Measurements from ENCODE around the gene OR51L1.

- TF ChIP-seq CTCF (IDR thresholded peaks at IDR 0.05; ENCODE audit: insufficient read depth, low read depth, low read length) (no peak), EZH2 (IDR thresholded peaks at IDR 0.05; ENCODE audit: insufficient read depth, low read length) (no peak)
Measured at GRCh38 chr11:4957396-4957795, 37.3 kb upstream of the OR51L1 start.
